Right atrium auricular region (tissue), 2 donors: ENCODE results near the gene CCDC141. TPM values are rescaled to one million over a fixed set of nuclear protein-coding genes. Genes with fewer than 3 reads are reported as not detected.
A peak's percentile ranks its signal among the peaks of the same experiment; 100 is the strongest.

Source experiments
- DNase-seq: peaks from one replicate; pipeline ENCODE4 v3.0.0-alpha.2; 2019; ENCODE audit warnings: low spot score
- H3K27ac ChIP-seq, 2 donors: fragments of 200-600 bp; sonication (generic); 1 replicate in 1 of 2; 2 replicates in 1 of 2; pipeline ENCODE4 v1.5.1; 2016 to 2019
- H3K27me3 ChIP-seq, 2 donors: fragments of 200-600 bp; sonication (generic); one replicate each; pipeline versions ENCODE4 v1.5.1 to v1.6.0; 2017 to 2019
- H3K36me3 ChIP-seq: fragments of 200-600 bp; sonication (generic); one replicate; pipeline ENCODE4 v1.5.1; 2016
- H3K4me1 ChIP-seq, 2 donors: fragments of 200-600 bp; sonication (generic); one replicate each; pipeline versions ENCODE4 v1.5.1 to v1.6.0; 2017 to 2019
- H3K4me3 ChIP-seq, 2 donors: fragments of 200-600 bp; sonication (generic); 1 replicate in 1 of 2; 2 replicates in 1 of 2; pipeline ENCODE4 v1.5.1; 2017 to 2019; ENCODE audit warnings: mild to moderate bottlenecking in 1 of 2, moderate library complexity in 1 of 2
- H3K9me3 ChIP-seq, 2 donors: fragments of 200-600 bp; sonication (generic); one replicate each; pipeline ENCODE4 v1.5.1; 2019
- CTCF ChIP-seq, 2 donors: fragments of 200-600 bp; sonication (generic); IDR thresholded peaks; one replicate each; pipeline ENCODE4 v1.5.1; 2019; ENCODE audit warnings: antibody characterized with exemption in 2 of 2
- total RNA-seq, 2 donors: library from RNA; depleted of rRNA; stranded (reverse); fragments of >200 nt; gene quantifications; one replicate each; pipeline ENCODE4 v1.1.0, GENCODE V29; 2016

Gene CCDC141
- total RNA-seq, 2 donors from 2014 or later: 28.9 to 146 TPM

- TF ChIP-seq CTCF (IDR thresholded peaks at IDR 0.05): no peak
- no peak for DNase-seq
- H3K4me1 ChIP-seq: peaks cover 0 to 6% of the 10 kb centered on the region in 2 donors
- peaks cover 3% of the 10 kb centered on the region for H3K36me3 ChIP-seq
- H3K27ac ChIP-seq: no peak overlapping the region
- no peak overlapping the region for H3K4me3 ChIP-seq
- H3K9me3 ChIP-seq: no peaks in the 10 kb centered on the region
- no peaks in the 10 kb centered on the region for H3K27me3 ChIP-seq
These were observed 128.9 kb downstream of the CCDC141 start for GRCh38 chr2:178920916-178921513.

- H3K27me3 ChIP-seq: no peaks in the 10 kb centered on the region
- peaks cover 0 to 8% of the 10 kb centered on the region in 2 donors for H3K4me1 ChIP-seq
- no peak for DNase-seq
- no peak overlapping the region for H3K4me3 ChIP-seq
- no peaks in the 10 kb centered on the region for H3K9me3 ChIP-seq
- no peak for TF ChIP-seq CTCF (IDR thresholded peaks at IDR 0.05)
- peaks cover 3% of the 10 kb centered on the region for H3K36me3 ChIP-seq
- H3K27ac ChIP-seq: no peak overlapping the region
These were observed 132.4 kb downstream of the CCDC141 start for GRCh38 chr2:178917555-178917954.

- H3K4me3 ChIP-seq: no peak overlapping the region
- no peaks in the 10 kb centered on the region for H3K27me3 ChIP-seq
- peaks cover 0 to 7% of the 10 kb centered on the region in 2 donors for H3K4me1 ChIP-seq
- H3K36me3 ChIP-seq: peaks cover 3% of the 10 kb centered on the region
- no peak overlapping the region for H3K27ac ChIP-seq
- no peaks in the 10 kb centered on the region for H3K9me3 ChIP-seq
- no peak for TF ChIP-seq CTCF (IDR thresholded peaks at IDR 0.05)
- DNase-seq: no peak
These were observed 134.3 kb downstream of the CCDC141 start for GRCh38 chr2:178915423-178916173.

GRCh38 chr2:178914259-178914849 is 135.6 kb downstream of the CCDC141 start:
- DNase-seq: peak; percentile 92

GRCh38 chr2:178913049-178913441 is 136.9 kb downstream of the CCDC141 start:
- Histone ChIP-seq H3K4me3 (no peak overlapping the region), H3K9me3 (no peaks in the 10 kb centered on the region), H3K4me1 (peaks cover 0 to 13% of the 10 kb centered on the region in 2 donors), H3K27me3 (no peaks in the 10 kb centered on the region), H3K27ac (no peak overlapping the region), H3K36me3 (peaks cover 3% of the 10 kb centered on the region)
- no peak for TF ChIP-seq CTCF (IDR thresholded peaks at IDR 0.05)
- no peak for DNase-seq

More at GRCh38 chr2:178914259-178914849, 135.6 kb downstream of the CCDC141 start:
- Histone ChIP-seq H3K27me3 (no peaks in the 10 kb centered on the region), H3K9me3 (no peaks in the 10 kb centered on the region), H3K4me1 (peaks cover 0 to 13% of the 10 kb centered on the region in 2 donors), H3K27ac (peak overlapping the region in 1 of 2 donors; percentile 15), H3K36me3 (peaks cover 3% of the 10 kb centered on the region), H3K4me3 (no peak overlapping the region)
- TF ChIP-seq CTCF (IDR thresholded peaks at IDR 0.05): peak; percentile 71 to 89
